Type B pancreatic cell (in vitro differentiated cells): ENCODE measurements around the gene RFX3. TPM values are rescaled to one million over a fixed set of nuclear protein-coding genes. Genes with fewer than 3 reads are reported as not detected.

Experiments
- DNase-seq: peaks from one replicate; pipeline ENCODE4 v3.0.0; 2021; ENCODE audit warnings: mixed read lengths; ENCODE audit not compliant: unreplicated experiment; ENCODE audit errors: extremely low spot score
- H3K27ac Mint-ChIP-seq: 2 replicates; pipeline ENCODE4 v1.8.0; 2021; ENCODE audit warnings: mild to moderate bottlenecking, mixed read lengths
- H3K27me3 Mint-ChIP-seq: 2 replicates; pipeline ENCODE4 v1.8.0; 2021; ENCODE audit warnings: mixed read lengths
- H3K36me3 Mint-ChIP-seq: 2 replicates; pipeline ENCODE4 v1.8.0; 2021; ENCODE audit warnings: mixed read lengths
- H3K4me1 Mint-ChIP-seq: one replicate; pipeline ENCODE4 v1.8.0; 2021; ENCODE audit warnings: mixed read lengths; ENCODE audit not compliant: unreplicated experiment
- H3K4me3 Mint-ChIP-seq: 2 replicates; pipeline ENCODE4 v1.8.0; 2021; ENCODE audit warnings: mild to moderate bottlenecking, mixed read lengths
- H3K9me3 Mint-ChIP-seq: 2 replicates; pipeline ENCODE4 v1.8.0; 2021; ENCODE audit warnings: mixed read lengths
- total RNA-seq: library from RNA; stranded (reverse); gene quantifications from 2 replicates; pipeline ENCODE4 v1.2.1, GENCODE V29; 2021; ENCODE audit warnings: low replicate concordance
- TF ChIP-seq, protein P1 (sequence below): fragments of 200-600 bp; sonication (generic); conservative IDR thresholded peaks from 2 replicates; pipeline ENCODE4 v1.5.0; 2021; ENCODE audit warnings: antibody characterized with exemption, mild to moderate bottlenecking

The RFX3 gene
- total RNA-seq, 1 donor from 2014 or later = 42.5 TPM

DNA sequence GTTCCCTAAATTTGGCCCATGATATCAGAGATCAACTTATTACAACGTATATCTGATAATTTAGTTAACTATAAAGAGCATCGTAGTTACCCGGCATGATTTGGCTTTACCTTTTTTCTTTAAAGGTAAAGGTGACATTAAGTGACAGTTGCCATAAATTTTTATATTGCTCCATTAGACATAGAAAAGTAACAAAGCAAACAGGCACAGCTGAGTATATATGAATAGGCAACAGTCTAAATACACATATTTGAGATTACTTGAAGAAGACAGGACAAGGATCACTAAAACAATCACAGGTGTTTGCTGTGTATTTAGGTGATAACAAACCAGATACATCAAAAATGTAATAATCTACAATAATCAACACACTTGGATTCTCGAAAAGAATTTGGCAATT lies 34.8 kb downstream of the RFX3 start:
- H3K4me3 Mint-ChIP-seq = no peak overlapping the region
- TF ChIP-seq, protein P1, sequence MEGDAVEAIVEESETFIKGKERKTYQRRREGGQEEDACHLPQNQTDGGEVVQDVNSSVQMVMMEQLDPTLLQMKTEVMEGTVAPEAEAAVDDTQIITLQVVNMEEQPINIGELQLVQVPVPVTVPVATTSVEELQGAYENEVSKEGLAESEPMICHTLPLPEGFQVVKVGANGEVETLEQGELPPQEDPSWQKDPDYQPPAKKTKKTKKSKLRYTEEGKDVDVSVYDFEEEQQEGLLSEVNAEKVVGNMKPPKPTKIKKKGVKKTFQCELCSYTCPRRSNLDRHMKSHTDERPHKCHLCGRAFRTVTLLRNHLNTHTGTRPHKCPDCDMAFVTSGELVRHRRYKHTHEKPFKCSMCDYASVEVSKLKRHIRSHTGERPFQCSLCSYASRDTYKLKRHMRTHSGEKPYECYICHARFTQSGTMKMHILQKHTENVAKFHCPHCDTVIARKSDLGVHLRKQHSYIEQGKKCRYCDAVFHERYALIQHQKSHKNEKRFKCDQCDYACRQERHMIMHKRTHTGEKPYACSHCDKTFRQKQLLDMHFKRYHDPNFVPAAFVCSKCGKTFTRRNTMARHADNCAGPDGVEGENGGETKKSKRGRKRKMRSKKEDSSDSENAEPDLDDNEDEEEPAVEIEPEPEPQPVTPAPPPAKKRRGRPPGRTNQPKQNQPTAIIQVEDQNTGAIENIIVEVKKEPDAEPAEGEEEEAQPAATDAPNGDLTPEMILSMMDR = no peak

DNA sequence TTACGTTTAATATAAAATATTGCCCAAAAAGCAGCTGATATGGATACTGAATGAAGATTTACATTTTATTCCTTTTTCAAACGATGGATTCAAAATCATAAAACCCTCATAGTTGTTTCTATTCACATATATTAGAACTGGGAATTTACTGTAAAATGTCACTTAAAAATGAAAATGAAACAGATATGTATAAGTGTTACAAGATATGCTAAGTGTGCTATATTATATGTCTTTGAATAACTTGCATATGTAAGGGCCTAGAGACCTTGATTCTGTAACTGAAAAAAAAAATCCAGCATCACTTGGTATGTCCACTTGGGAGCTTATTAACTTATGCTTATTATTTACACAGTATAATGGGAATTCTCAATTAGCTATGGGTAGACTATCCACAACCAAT lies 43.2 kb downstream of the RFX3 start:
- H3K4me3 Mint-ChIP-seq = no peak overlapping the region
- TF ChIP-seq, protein P1 = no peak
- no peaks in the 10 kb centered on the region for H3K4me1 Mint-ChIP-seq
- no peak overlapping the region for H3K27ac Mint-ChIP-seq
- DNase-seq = no peak
- H3K9me3 Mint-ChIP-seq = peaks cover 5% of the 10 kb centered on the region
- H3K36me3 Mint-ChIP-seq = peaks cover 41% of the 10 kb centered on the region
- H3K27me3 Mint-ChIP-seq = no peaks in the 10 kb centered on the region

More for the DNA sequence above, 34.8 kb downstream of the RFX3 start:
- Mint-ChIP-seq H3K9me3 (peaks cover 4% of the 10 kb centered on the region), H3K4me1 (peaks cover 8% of the 10 kb centered on the region), H3K36me3 (peaks cover 21% of the 10 kb centered on the region), H3K27me3 (no peaks in the 10 kb centered on the region), H3K27ac (no peak overlapping the region)
- DNase-seq = no peak

DNA sequence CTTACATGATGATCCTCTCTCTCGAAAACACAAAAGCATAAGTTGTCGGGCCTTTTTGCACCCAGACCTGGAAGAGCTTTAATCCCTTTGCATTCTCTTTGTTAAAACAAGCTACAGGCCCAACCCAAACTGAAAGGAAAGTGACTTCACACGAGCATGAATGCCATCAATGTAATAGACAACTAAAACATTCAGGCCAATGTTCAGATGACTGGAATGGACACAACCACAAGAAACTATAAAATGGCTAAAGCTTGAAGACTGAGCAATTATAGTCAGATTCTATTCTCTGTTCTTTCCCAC lies 45.5 kb downstream of the RFX3 start:
- peaks cover 42% of the 10 kb centered on the region for H3K36me3 Mint-ChIP-seq
- no peaks in the 10 kb centered on the region for H3K27me3 Mint-ChIP-seq

DNA sequence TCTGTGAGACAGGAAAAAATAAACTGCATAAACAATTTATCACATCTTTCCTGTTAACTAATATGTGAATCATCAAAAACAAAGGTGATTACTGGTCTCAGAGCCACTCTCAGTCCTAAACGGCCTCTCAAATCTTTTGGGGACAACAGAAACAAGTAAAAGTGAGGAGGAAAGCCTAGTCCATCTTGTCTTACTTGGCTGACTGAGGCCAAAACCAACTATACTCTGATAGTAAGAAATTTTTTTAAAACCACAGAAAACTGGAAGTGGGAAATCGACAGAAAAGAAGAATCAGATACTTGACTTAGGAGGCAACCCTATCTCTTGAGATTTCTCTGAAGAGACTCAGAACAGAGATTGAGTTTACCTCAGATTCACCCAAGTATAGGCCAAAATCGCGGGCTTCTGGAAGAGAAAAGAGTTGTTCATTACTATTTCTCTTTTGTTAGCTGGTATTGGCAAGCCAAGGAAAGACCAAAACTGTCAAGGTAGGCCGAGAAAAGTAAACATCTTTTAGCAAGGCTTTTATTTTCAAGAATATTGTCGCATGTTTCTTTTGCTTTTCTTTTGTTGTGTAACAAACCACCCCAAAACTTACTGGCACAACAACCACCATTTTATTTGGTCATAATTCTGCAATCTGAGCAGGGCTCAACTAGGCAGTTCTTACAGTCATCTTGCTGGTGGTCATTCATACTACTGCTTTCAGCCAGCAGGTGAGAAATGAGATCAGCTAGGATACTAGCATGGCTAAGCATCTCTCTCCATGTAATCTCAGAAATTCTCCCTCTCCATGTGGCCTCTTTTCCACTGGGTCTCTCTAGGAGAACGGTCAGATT lies 46.1 kb downstream of the RFX3 start:
- peaks cover 42% of the 10 kb centered on the region for H3K36me3 Mint-ChIP-seq
- H3K27me3 Mint-ChIP-seq = no peaks in the 10 kb centered on the region
- H3K4me3 Mint-ChIP-seq = no peak overlapping the region
- no peak for DNase-seq
- TF ChIP-seq, protein P1 = no peak
- H3K9me3 Mint-ChIP-seq = peaks cover 5% of the 10 kb centered on the region
- H3K4me1 Mint-ChIP-seq = no peaks in the 10 kb centered on the region
- no peak overlapping the region for H3K27ac Mint-ChIP-seq

More for the DNA sequence above, 45.5 kb downstream of the RFX3 start:
- TF ChIP-seq, protein P1 = no peak
- Mint-ChIP-seq H3K4me1 (no peaks in the 10 kb centered on the region), H3K9me3 (peaks cover 5% of the 10 kb centered on the region), H3K27ac (no peak overlapping the region), H3K4me3 (no peak overlapping the region)
- no peak for DNase-seq

DNA sequence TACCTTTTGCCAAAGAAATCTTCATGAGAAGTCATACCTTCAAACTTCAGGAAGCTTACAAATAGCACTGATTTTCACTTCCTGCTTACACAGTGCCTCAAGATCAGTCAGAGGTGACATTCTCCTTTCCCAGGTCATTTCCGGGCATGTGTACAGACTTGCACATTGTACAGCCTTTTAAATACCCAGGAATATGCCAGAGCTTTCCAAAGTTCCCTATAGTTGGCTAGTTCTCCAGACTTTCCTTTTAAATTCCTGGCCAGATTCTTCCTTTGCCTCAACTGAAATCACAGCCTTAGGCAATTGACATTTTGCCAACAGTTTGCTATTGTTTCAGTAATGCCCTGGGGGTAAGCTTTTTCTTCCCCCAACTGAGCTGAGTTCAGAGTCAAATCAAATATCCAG lies 47.2 kb downstream of the RFX3 start:
- peaks cover 5% of the 10 kb centered on the region for H3K9me3 Mint-ChIP-seq
- H3K36me3 Mint-ChIP-seq = peaks cover 33% of the 10 kb centered on the region
- no peak for DNase-seq
- H3K27me3 Mint-ChIP-seq = no peaks in the 10 kb centered on the region
- H3K4me3 Mint-ChIP-seq = no peak overlapping the region
- H3K27ac Mint-ChIP-seq = no peak overlapping the region
- TF ChIP-seq, protein P1 = no peak
- H3K4me1 Mint-ChIP-seq = peaks cover under 1% of the 10 kb centered on the region
